ENCODE results near the gene UTP20.
"Not testable (repeated sequence)": the region's sequence is repeated elsewhere in the genome, so short reads cannot be mapped to it uniquely, and the experiment has no call there.

Gene UTP20

GRCh38 chr12:101407436-101408345 is 127.8 kb downstream of the UTP20 start, which contains the start of gene ARL1:
Gene ARL1, minus strand, starts transcription at chr12:101407772. Its CDS starts 127 bp downstream, at chr12:101407645.
- Histone ChIP-seq H3K27me3 (ENCODE audit: control insufficient read depth, insufficient read depth, low read length) (no peaks in the 10 kb centered on the region), H3K4me1 (no peaks in the 10 kb centered on the region), H3K9ac (peak within 1 kb of the TSS; percentile 92), H3K36me3 (ENCODE audit: control insufficient read depth, insufficient read depth, low read length) (no peaks in the 10 kb centered on the region), H3K9me3 (ENCODE audit: control insufficient read depth, low read length) (no peaks in the 10 kb centered on the region), H2AFZ (peak within 1 kb of the TSS; percentile 98), H3K4me3 (ENCODE audit: low read depth, low read length) (peak within 1 kb of the TSS; percentile 83), H3K27ac (peak within 1 kb of the TSS; percentile 94), H3K79me2 (peaks cover 14% of the 10 kb centered on the region), H3K4me2 (ENCODE audit: low read length) (peak within 1 kb of the TSS; percentile 75)
- TF ChIP-seq, protein P1, sequence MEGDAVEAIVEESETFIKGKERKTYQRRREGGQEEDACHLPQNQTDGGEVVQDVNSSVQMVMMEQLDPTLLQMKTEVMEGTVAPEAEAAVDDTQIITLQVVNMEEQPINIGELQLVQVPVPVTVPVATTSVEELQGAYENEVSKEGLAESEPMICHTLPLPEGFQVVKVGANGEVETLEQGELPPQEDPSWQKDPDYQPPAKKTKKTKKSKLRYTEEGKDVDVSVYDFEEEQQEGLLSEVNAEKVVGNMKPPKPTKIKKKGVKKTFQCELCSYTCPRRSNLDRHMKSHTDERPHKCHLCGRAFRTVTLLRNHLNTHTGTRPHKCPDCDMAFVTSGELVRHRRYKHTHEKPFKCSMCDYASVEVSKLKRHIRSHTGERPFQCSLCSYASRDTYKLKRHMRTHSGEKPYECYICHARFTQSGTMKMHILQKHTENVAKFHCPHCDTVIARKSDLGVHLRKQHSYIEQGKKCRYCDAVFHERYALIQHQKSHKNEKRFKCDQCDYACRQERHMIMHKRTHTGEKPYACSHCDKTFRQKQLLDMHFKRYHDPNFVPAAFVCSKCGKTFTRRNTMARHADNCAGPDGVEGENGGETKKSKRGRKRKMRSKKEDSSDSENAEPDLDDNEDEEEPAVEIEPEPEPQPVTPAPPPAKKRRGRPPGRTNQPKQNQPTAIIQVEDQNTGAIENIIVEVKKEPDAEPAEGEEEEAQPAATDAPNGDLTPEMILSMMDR (IDR thresholded peaks at IDR 0.05) = no peak

DNA sequence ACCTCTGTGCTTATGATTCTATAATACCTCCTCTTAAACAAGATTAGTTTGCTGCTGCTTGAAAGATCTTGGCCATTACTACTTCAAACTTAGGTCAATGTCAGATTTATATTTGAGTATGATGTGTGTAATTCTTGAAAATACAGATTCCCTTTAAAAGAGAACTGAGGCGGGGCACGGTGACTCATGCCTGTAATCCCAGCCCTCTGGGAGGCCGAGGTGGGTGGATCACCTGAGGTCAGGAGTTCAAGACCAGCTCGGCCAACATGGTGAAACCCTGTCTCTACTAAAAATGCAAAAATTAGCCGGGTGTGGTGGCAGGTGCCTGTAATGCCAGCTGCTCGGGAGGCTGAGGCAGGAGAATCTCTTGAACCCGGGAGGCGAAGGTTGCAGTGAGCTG is 130.3 kb downstream of the UTP20 start:
- not testable (repeated sequence) for H3K27me3 ChIP-seq (ENCODE audit: control insufficient read depth, insufficient read depth, low read length); H3K27ac ChIP-seq; H3K4me3 ChIP-seq (ENCODE audit: low read depth, low read length); H3K4me1 ChIP-seq; H3K9ac ChIP-seq; H2AFZ ChIP-seq; H3K36me3 ChIP-seq (ENCODE audit: control insufficient read depth, insufficient read depth, low read length); H3K9me3 ChIP-seq (ENCODE audit: control insufficient read depth, low read length); H3K4me2 ChIP-seq (ENCODE audit: low read length); H3K79me2 ChIP-seq

- no peaks in the 10 kb centered on the region for H3K79me2 ChIP-seq
- no peaks in the 10 kb centered on the region for H3K27me3 ChIP-seq (ENCODE audit: control insufficient read depth, insufficient read depth, low read length)
- no peak overlapping the region for H3K27ac ChIP-seq
- no peaks in the 10 kb centered on the region for H3K36me3 ChIP-seq (ENCODE audit: control insufficient read depth, insufficient read depth, low read length)
- no peak overlapping the region for H2AFZ ChIP-seq
- no peak overlapping the region for H3K4me2 ChIP-seq (ENCODE audit: low read length)
- TF ChIP-seq, protein P1 (IDR thresholded peaks at IDR 0.05) = peak; percentile 50
- no peak overlapping the region for H3K9ac ChIP-seq
- H3K4me3 ChIP-seq (ENCODE audit: low read depth, low read length) = no peak overlapping the region
- H3K9me3 ChIP-seq (ENCODE audit: control insufficient read depth, low read length) = no peaks in the 10 kb centered on the region
- no peaks in the 10 kb centered on the region for H3K4me1 ChIP-seq
Observed at GRCh38 chr12:101414533-101415119, 134.7 kb downstream of the UTP20 start.

DNA sequence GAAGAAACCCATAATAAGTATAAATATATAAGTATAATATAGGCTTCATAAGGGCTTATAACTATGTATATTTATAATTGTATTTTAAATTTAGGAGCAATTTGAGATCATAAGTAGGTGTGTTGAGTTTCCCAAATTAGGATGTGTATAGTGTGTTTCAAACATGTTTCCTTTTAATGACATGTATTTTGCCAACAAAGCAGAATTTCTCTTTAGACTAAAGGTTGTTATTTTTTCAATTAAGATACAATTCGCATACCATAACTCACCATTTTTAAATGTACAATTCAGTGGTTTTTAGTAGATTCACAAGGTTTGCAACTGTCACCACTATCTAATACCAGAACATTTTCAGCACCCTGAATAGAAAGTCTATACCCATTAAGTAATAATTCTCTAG is 135.3 kb downstream of the UTP20 start:
- Histone ChIP-seq H3K4me2 (ENCODE audit: low read length) (no peak overlapping the region), H3K27me3 (ENCODE audit: control insufficient read depth, insufficient read depth, low read length) (no peaks in the 10 kb centered on the region), H3K9ac (no peak overlapping the region), H3K4me3 (ENCODE audit: low read depth, low read length) (no peak overlapping the region), H3K27ac (no peak overlapping the region), H3K36me3 (ENCODE audit: control insufficient read depth, insufficient read depth, low read length) (no peaks in the 10 kb centered on the region), H3K9me3 (ENCODE audit: control insufficient read depth, low read length) (no peaks in the 10 kb centered on the region), H3K79me2 (no peaks in the 10 kb centered on the region), H2AFZ (no peak overlapping the region), H3K4me1 (no peaks in the 10 kb centered on the region)
- TF ChIP-seq, protein P1 (IDR thresholded peaks at IDR 0.05) = no peak

GRCh38 chr12:101422066-101422465 is 142.2 kb downstream of the UTP20 start:
- not testable (repeated sequence) for H3K27ac ChIP-seq; H2AFZ ChIP-seq; H3K79me2 ChIP-seq; H3K9me3 ChIP-seq (ENCODE audit: control insufficient read depth, low read length); H3K4me1 ChIP-seq; H3K4me3 ChIP-seq (ENCODE audit: low read depth, low read length); H3K9ac ChIP-seq; H3K36me3 ChIP-seq (ENCODE audit: control insufficient read depth, insufficient read depth, low read length); H3K27me3 ChIP-seq (ENCODE audit: control insufficient read depth, insufficient read depth, low read length); H3K4me2 ChIP-seq (ENCODE audit: low read length)
